SK-N-MC (cell line): Measurements from ENCODE around the gene TRIM17.

Experiments used
- EZH2 ChIP-seq: fragments of 200-600 bp; sonication (generic); IDR thresholded peaks from one replicate; pipeline ENCODE4 v1.6.1; 2017; ENCODE audit warnings: antibody characterized with exemption
- POLR2AphosphoS5 ChIP-seq: IDR thresholded peaks from 2 replicates; pipeline ENCODE4 v1.6.1; 2012; ENCODE audit warnings: mild to moderate bottlenecking, low read depth, low read length, borderline replicate concordance

- TF ChIP-seq EZH2: no peak
- TF ChIP-seq POLR2AphosphoS5: no peak
Observed at GRCh38 chr1:228426518-228427175, 10.0 kb upstream of the TRIM17 start.
